SU-DHL-6 (cell line): Measurements from ENCODE around the gene PGAM2.

Experiments used
- H2AFZ ChIP-seq: fragments of 200-600 bp; sonication (generic); 2 replicates; pipeline ENCODE4 v1.6.1; 2014; ENCODE audit warnings: low read depth, mild to moderate bottlenecking, moderate library complexity, mixed read lengths, antibody characterized with exemption, low read length; ENCODE audit not compliant: severe bottlenecking
- H3F3A ChIP-seq: fragments of 200-600 bp; shearing (Covaris generic); 2 replicates; pipeline ENCODE4 v1.6.0; 2016; ENCODE audit warnings: antibody characterized with exemption, mild to moderate bottlenecking; ENCODE audit not compliant: insufficient read depth
- H3K27ac ChIP-seq: fragments of 200-600 bp; sonication (generic); 2 replicates; pipeline ENCODE4 v1.5.1; 2016; ENCODE audit warnings: low read depth, mild to moderate bottlenecking, low read length, moderate library complexity, mixed read lengths
- H3K27me3 ChIP-seq: fragments of 200-600 bp; sonication (generic), shearing (Covaris generic); 2 replicates; pipeline ENCODE4 v1.6.0; 2014; ENCODE audit warnings: mild to moderate bottlenecking, low read length
- H3K36me3 ChIP-seq: fragments of 200-600 bp; sonication (generic); 2 replicates; pipeline ENCODE4 v1.6.1; 2014; ENCODE audit warnings: mild to moderate bottlenecking, low read length, mixed read lengths
- H3K4me2 ChIP-seq: fragments of 300-600, 200-600 bp; shearing (Covaris generic), sonication (generic); 2 replicates; pipeline ENCODE4 v1.6.0; 2014; ENCODE audit warnings: low read length, low read depth, mild to moderate bottlenecking; ENCODE audit not compliant: poor library complexity, severe bottlenecking
- H3K4me3 ChIP-seq: fragments of 200-600 bp; sonication (generic); 2 replicates; pipeline ENCODE4 v1.5.1; 2014; ENCODE audit warnings: antibody characterized with exemption, low read length, mild to moderate bottlenecking, mixed read lengths; ENCODE audit not compliant: insufficient read depth, poor library complexity, severe bottlenecking
- H3K79me2 ChIP-seq: fragments of 200-600 bp; sonication (generic); 2 replicates; pipeline ENCODE4 v1.6.1; 2014; ENCODE audit warnings: mild to moderate bottlenecking, low read length, moderate library complexity; ENCODE audit not compliant: insufficient read depth
- H3K9ac ChIP-seq: fragments of 200-600 bp; sonication (generic); 2 replicates; pipeline ENCODE4 v1.7.0; 2014; ENCODE audit warnings: mild to moderate bottlenecking, low read length
- H3K9me2 ChIP-seq: fragments of 200-600 bp; sonication (generic); replicated peaks from 2 replicates; pipeline ENCODE4 v1.6.1; 2014; ENCODE audit warnings: low read length; ENCODE audit not compliant: insufficient read depth
- H3K9me3 ChIP-seq: fragments of 200-600 bp; sonication (generic); 2 replicates; pipeline ENCODE4 v1.6.1; 2014; ENCODE audit warnings: low read length, mixed read lengths; ENCODE audit not compliant: insufficient read depth
- H4K20me1 ChIP-seq: fragments of 200-600 bp; sonication (generic); 2 replicates; pipeline ENCODE4 v1.6.1; 2014; ENCODE audit warnings: low read depth, mild to moderate bottlenecking, antibody characterized with exemption, low read length, moderate library complexity, mixed read lengths
- CTCF ChIP-seq: fragments of 200-600 bp; sonication (generic); IDR thresholded peaks from one replicate; pipeline ENCODE4 v1.5.1; 2017; ENCODE audit warnings: antibody characterized with exemption, mild to moderate bottlenecking, low read length, moderate library complexity; ENCODE audit not compliant: insufficient read depth, poor library complexity, severe bottlenecking
- EZH2phosphoT487 ChIP-seq: fragments of 200-600 bp; sonication (generic), shearing (Covaris generic); conservative IDR thresholded peaks from 2 replicates; pipeline ENCODE4 v1.6.1; 2018; ENCODE audit warnings: mild to moderate bottlenecking, antibody characterized with exemption, low read length, moderate library complexity, mixed read lengths

PGAM2 gene

GRCh38 chr7:44065431-44066110, at the start of gene PGAM2:
TSS of gene PGAM2 (minus strand) at chr7:44065567. CDS start at chr7:44065529, 38 bp downstream.
- TF ChIP-seq EZH2phosphoT487 (no peak), CTCF (no peak)
- Histone ChIP-seq H3F3A (peaks cover 15% of the 10 kb centered on the region), H3K4me2 (no peak within 1 kb of the TSS), H3K9me3 (no peaks in the 10 kb centered on the region), H3K9me2 (no peaks in the 10 kb centered on the region), H4K20me1 (peaks cover 4% of the 10 kb centered on the region; the same call in 1 of the 2 replicates), H3K36me3 (0 out of 2 replicates have a peak, but pooled peaks cover 4% of the 10 kb centered on the region), H3K79me2 (no peaks in the 10 kb centered on the region), H3K27me3 (no peaks in the 10 kb centered on the region), H2AFZ (no peak within 1 kb of the TSS), H3K9ac (no peak within 1 kb of the TSS), H3K27ac (no peak within 1 kb of the TSS), H3K4me3 (no peak within 1 kb of the TSS)

- Histone ChIP-seq H3K79me2 (no peaks in the 10 kb centered on the region), H3F3A (no peaks in the 10 kb centered on the region), H3K9ac (no peak overlapping the region), H3K9me3 (no peaks in the 10 kb centered on the region), H3K27me3 (no peaks in the 10 kb centered on the region), H3K4me3 (no peak overlapping the region), H3K4me2 (no peak overlapping the region), H3K27ac (no peak overlapping the region), H4K20me1 (no peaks in the 10 kb centered on the region), H2AFZ (no peak overlapping the region), H3K9me2 (no peaks in the 10 kb centered on the region), H3K36me3 (no peaks in the 10 kb centered on the region)
- TF ChIP-seq CTCF (no peak), EZH2phosphoT487 (no peak)
Measured at GRCh38 chr7:44114586-44115310, 49.4 kb upstream of the PGAM2 start.

GRCh38 chr7:44113764-44114354, 48.5 kb upstream of the PGAM2 start:
- Histone ChIP-seq H3K79me2 (no peaks in the 10 kb centered on the region), H3K4me2 (no peak overlapping the region), H2AFZ (no peak overlapping the region), H4K20me1 (no peaks in the 10 kb centered on the region), H3F3A (no peaks in the 10 kb centered on the region), H3K9ac (no peak overlapping the region), H3K27me3 (no peaks in the 10 kb centered on the region), H3K4me3 (no peak overlapping the region), H3K9me2 (no peaks in the 10 kb centered on the region), H3K36me3 (no peaks in the 10 kb centered on the region), H3K27ac (no peak overlapping the region), H3K9me3 (no peaks in the 10 kb centered on the region)
- TF ChIP-seq CTCF (no peak), EZH2phosphoT487 (no peak)
